GM21423 (cell line): Measurements from ENCODE around the gene ATP10B.
"Not testable (repeated sequence)": the region's sequence is repeated elsewhere in the genome, so short reads cannot be mapped to it uniquely, and the experiment has no call there.

ENCODE experiments used
- ATAC-seq: cut with Tn5 transposase; IDR thresholded peaks from one replicate; pipeline ENCODE4 v1.9.1; 2021; ENCODE audit warnings: mild to moderate bottlenecking, moderate library complexity; ENCODE audit not compliant: unreplicated experiment

Gene ATP10B

GRCh38 chr5:160824301-160825001 is 27.6 kb downstream of the ATP10B start:
- no peak for ATAC-seq

GRCh38 chr5:160812996-160813395 is 39.0 kb downstream of the ATP10B start:
- ATAC-seq: not testable (repeated sequence)

GRCh38 chr5:160805376-160805775 is 46.6 kb downstream of the ATP10B start:
- ATAC-seq: no peak

- no peak for ATAC-seq
Measured at GRCh38 chr5:160802592-160802991, 49.4 kb downstream of the ATP10B start.

- ATAC-seq: no peak
Measured at GRCh38 chr5:160800375-160801275, 51.4 kb downstream of the ATP10B start.

GRCh38 chr5:160799184-160799583 is 52.8 kb downstream of the ATP10B start:
- ATAC-seq: peak; percentile 66

GRCh38 chr5:160797020-160797419 is 55.0 kb downstream of the ATP10B start:
- ATAC-seq: no peak

GRCh38 chr5:160793530-160793899 is 58.5 kb downstream of the ATP10B start:
- ATAC-seq: no peak

GRCh38 chr5:160792732-160793529 is 59.1 kb downstream of the ATP10B start:
- no peak for ATAC-seq

GRCh38 chr5:160792281-160792680 is 59.7 kb downstream of the ATP10B start:
- ATAC-seq: no peak

GRCh38 chr5:160789219-160789859 is 62.7 kb downstream of the ATP10B start:
- no peak for ATAC-seq

- ATAC-seq: no peak
Measured at GRCh38 chr5:160788102-160788660, 63.8 kb downstream of the ATP10B start.

- no peak for ATAC-seq
Measured at GRCh38 chr5:160787240-160787639, 64.8 kb downstream of the ATP10B start.

GRCh38 chr5:160774666-160775315 is 77.2 kb downstream of the ATP10B start:
- no peak for ATAC-seq

GRCh38 chr5:160773646-160774410 is 78.2 kb downstream of the ATP10B start:
- no peak for ATAC-seq

GRCh38 chr5:160772854-160773253 is 79.2 kb downstream of the ATP10B start:
- no peak for ATAC-seq

- no peak for ATAC-seq
Measured at GRCh38 chr5:160770718-160771117, 81.3 kb downstream of the ATP10B start.

- ATAC-seq: no peak
Measured at GRCh38 chr5:160769301-160769700, 82.7 kb downstream of the ATP10B start.

- ATAC-seq: no peak
Measured at GRCh38 chr5:160767062-160767461, 84.9 kb downstream of the ATP10B start.
